Measurements from ENCODE around the gene TTC23L.

- TF ChIP-seq, protein P1, sequence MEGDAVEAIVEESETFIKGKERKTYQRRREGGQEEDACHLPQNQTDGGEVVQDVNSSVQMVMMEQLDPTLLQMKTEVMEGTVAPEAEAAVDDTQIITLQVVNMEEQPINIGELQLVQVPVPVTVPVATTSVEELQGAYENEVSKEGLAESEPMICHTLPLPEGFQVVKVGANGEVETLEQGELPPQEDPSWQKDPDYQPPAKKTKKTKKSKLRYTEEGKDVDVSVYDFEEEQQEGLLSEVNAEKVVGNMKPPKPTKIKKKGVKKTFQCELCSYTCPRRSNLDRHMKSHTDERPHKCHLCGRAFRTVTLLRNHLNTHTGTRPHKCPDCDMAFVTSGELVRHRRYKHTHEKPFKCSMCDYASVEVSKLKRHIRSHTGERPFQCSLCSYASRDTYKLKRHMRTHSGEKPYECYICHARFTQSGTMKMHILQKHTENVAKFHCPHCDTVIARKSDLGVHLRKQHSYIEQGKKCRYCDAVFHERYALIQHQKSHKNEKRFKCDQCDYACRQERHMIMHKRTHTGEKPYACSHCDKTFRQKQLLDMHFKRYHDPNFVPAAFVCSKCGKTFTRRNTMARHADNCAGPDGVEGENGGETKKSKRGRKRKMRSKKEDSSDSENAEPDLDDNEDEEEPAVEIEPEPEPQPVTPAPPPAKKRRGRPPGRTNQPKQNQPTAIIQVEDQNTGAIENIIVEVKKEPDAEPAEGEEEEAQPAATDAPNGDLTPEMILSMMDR (IDR thresholded peaks at IDR 0.05; ENCODE audit: low read depth, low read length): no peak
- no peak for TF ChIP-seq EZH2phosphoT487 (IDR thresholded peaks at IDR 0.05; ENCODE audit: low read depth)
Measured at GRCh38 chr5:34915139-34915855, 76.3 kb downstream of the TTC23L start, which contains the start of the genes BRIX1 and RAD1.
